A673 (cell line): ENCODE measurements around the gene OR5AU1.

Experiments
- EZH2 ChIP-seq: fragments of 200-600 bp; sonication (generic); IDR thresholded peaks from 2 replicates; pipeline ENCODE4 v1.6.1; 2017; ENCODE audit warnings: borderline replicate concordance, low read depth, mild to moderate bottlenecking, mixed read lengths, antibody characterized with exemption, low read length; ENCODE audit not compliant: poor library complexity, severe bottlenecking
- TF ChIP-seq, protein P1 (sequence below): fragments of 300-800, 200-600 bp; sonication (generic); conservative IDR thresholded peaks from 2 replicates; pipeline ENCODE4 v1.5.1; 2017; ENCODE audit warnings: low read depth, mild to moderate bottlenecking, antibody characterized with exemption, low read length, moderate library complexity, mixed read lengths

DNA sequence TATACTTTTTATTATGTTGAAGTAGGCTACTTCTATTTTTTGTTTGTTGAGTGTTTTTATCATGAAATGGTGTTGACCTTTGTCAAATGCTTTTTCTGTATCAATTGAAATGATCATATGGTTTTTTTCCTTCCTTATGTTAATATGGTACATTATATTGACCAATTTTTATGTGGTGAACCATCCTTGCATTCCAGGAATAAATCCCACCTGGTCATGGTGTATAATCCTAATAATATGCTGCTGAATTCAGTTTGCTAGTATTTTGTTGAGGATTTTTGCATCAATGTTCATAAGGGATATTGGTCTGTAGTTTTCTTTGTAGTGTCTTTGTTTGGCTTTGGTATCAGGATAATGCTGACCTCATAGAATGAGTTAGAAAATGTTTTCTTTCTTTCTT, 10.4 kb downstream of the OR5AU1 start:
- TF ChIP-seq, protein P1, sequence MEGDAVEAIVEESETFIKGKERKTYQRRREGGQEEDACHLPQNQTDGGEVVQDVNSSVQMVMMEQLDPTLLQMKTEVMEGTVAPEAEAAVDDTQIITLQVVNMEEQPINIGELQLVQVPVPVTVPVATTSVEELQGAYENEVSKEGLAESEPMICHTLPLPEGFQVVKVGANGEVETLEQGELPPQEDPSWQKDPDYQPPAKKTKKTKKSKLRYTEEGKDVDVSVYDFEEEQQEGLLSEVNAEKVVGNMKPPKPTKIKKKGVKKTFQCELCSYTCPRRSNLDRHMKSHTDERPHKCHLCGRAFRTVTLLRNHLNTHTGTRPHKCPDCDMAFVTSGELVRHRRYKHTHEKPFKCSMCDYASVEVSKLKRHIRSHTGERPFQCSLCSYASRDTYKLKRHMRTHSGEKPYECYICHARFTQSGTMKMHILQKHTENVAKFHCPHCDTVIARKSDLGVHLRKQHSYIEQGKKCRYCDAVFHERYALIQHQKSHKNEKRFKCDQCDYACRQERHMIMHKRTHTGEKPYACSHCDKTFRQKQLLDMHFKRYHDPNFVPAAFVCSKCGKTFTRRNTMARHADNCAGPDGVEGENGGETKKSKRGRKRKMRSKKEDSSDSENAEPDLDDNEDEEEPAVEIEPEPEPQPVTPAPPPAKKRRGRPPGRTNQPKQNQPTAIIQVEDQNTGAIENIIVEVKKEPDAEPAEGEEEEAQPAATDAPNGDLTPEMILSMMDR, result no peak
- no peak for TF ChIP-seq EZH2
